Measurements from ENCODE around the gene NOC2L. TPM values are rescaled to one million over a fixed set of nuclear protein-coding genes. Genes with fewer than 3 reads are reported as not detected.

The NOC2L gene
- total and polyA plus RNA-seq, 2 donors (not counting 3 experiments of a cell fraction or from before 2014, with no cell fraction given): 55.3 to 87.9 TPM

GRCh38 chr1:951364-951763, 7.7 kb downstream of the NOC2L start:
- H3K9me1 ChIP-seq (replicated peaks; ENCODE audit: control insufficient read depth, extremely low read depth, insufficient read depth, low read length): no peaks in the 10 kb centered on the region
- no peak overlapping the region for H3K9ac ChIP-seq (replicated peaks; ENCODE audit: extremely low read depth, insufficient read depth, low read length)
- H3K4me3 ChIP-seq (replicated peaks in 1 of 3; ENCODE audit: insufficient read depth in 1 of 3, low read depth in 1 of 3, low read length in 3 of 3): no peak overlapping the region
- BruUV-seq (replicated peaks): no TSS peak
- TF ChIP-seq CTCF (IDR thresholded peaks at IDR 0.05; ENCODE audit: extremely low read depth in 1 of 2, insufficient read depth in 1 of 2, low read depth in 1 of 2, low read length in 2 of 2) (peak; percentile 20 to 52), GATA2 (IDR thresholded peaks at IDR 0.05; ENCODE audit: insufficient read depth, insufficient read length, low read depth, low read length) (no peak), FOS (IDR thresholded peaks at IDR 0.05; ENCODE audit: borderline replicate concordance, insufficient read depth, low read length) (no peak)
- no peak overlapping the region for H2AFZ ChIP-seq (ENCODE audit: low read depth, low read length)
- POLR2A ChIA-PET: no interaction called here
- no peaks in the 10 kb centered on the region for H3K9me3 ChIP-seq (replicated peaks; ENCODE audit: control insufficient read depth, insufficient read depth, low read length)
- dilution Hi-C loops (cut with MboI; ENCODE audit: extremely low pct_ligation_motif_present, low sequenced_read_pairs): no loop called here
- no peaks in the 10 kb centered on the region for H3K27me3 ChIP-seq (ENCODE audit: control insufficient read depth in 2 of 2, insufficient read depth in 2 of 2, low read length in 2 of 2)
- CTCF ChIA-PET: interaction anchor here (0.7 to 1.1 kb wide), 3 partner anchors 8 to 47 kb away, joined by 3 to 6 read pairs (median 4); no protein-coding TSS in a partner anchor
- FAIRE-seq: no peak
- H3K79me2 ChIP-seq (ENCODE audit: control insufficient read depth, insufficient read depth, low read length): no peaks in the 10 kb centered on the region
- intact Hi-C loops (cut with micrococcal nuclease): loop anchor here (1.0 kb wide), 1 partner anchor 47 kb away; no protein-coding TSS in a partner anchor
- H3K36me3 ChIP-seq (ENCODE audit: control insufficient read depth in 2 of 2, extremely low read depth in 1 of 2, insufficient read depth in 2 of 2, low read length in 2 of 2): peaks cover 0 to 72% of the 10 kb centered on the region in 2 experiments
- no peak overlapping the region for H3K27ac ChIP-seq (ENCODE audit: insufficient read depth, low read depth, low read length)
- no peaks in the 10 kb centered on the region for H4K20me1 ChIP-seq (replicated peaks; ENCODE audit: control insufficient read depth, extremely low read depth, insufficient read depth, low read length)
- DNase-seq (ENCODE audit: low read depth, low spot score): no peak
- H3K4me1 ChIP-seq (ENCODE audit: control insufficient read depth, extremely low read depth, insufficient read depth, low read length): no peaks in the 10 kb centered on the region
- no peak overlapping the region for H3K4me2 ChIP-seq (ENCODE audit: insufficient read depth, low read length)

GRCh38 chr1:950881-951280, 8.2 kb downstream of the NOC2L start:
- Histone ChIP-seq H3K4me1 (ENCODE audit: control insufficient read depth, extremely low read depth, insufficient read depth, low read length) (no peaks in the 10 kb centered on the region), H3K27ac (ENCODE audit: insufficient read depth, low read depth, low read length) (no peak overlapping the region), H3K27me3 (ENCODE audit: control insufficient read depth in 2 of 2, insufficient read depth in 2 of 2, low read length in 2 of 2) (no peaks in the 10 kb centered on the region), H4K20me1 (replicated peaks; ENCODE audit: control insufficient read depth, extremely low read depth, insufficient read depth, low read length) (no peaks in the 10 kb centered on the region), H3K36me3 (ENCODE audit: control insufficient read depth in 2 of 2, extremely low read depth in 1 of 2, insufficient read depth in 2 of 2, low read length in 2 of 2) (peaks cover 0 to 67% of the 10 kb centered on the region in 2 experiments), H3K4me3 (replicated peaks in 1 of 3; ENCODE audit: insufficient read depth in 1 of 3, low read depth in 1 of 3, low read length in 3 of 3) (no peak overlapping the region), H3K9me3 (replicated peaks; ENCODE audit: control insufficient read depth, insufficient read depth, low read length) (no peaks in the 10 kb centered on the region), H3K4me2 (ENCODE audit: insufficient read depth, low read length) (no peak overlapping the region), H2AFZ (ENCODE audit: low read depth, low read length) (no peak overlapping the region), H3K9me1 (replicated peaks; ENCODE audit: control insufficient read depth, extremely low read depth, insufficient read depth, low read length) (no peaks in the 10 kb centered on the region), H3K9ac (replicated peaks; ENCODE audit: extremely low read depth, insufficient read depth, low read length) (no peak overlapping the region), H3K79me2 (ENCODE audit: control insufficient read depth, insufficient read depth, low read length) (no peaks in the 10 kb centered on the region)
- ChIA-PET CTCF (no interaction called here), POLR2A (no interaction called here)
- TF ChIP-seq CTCF (IDR thresholded peaks at IDR 0.05; ENCODE audit: extremely low read depth in 1 of 2, insufficient read depth in 1 of 2, low read depth in 1 of 2, low read length in 2 of 2): no peak
- no peak for TF ChIP-seq FOS (IDR thresholded peaks at IDR 0.05; ENCODE audit: borderline replicate concordance, insufficient read depth, low read length)
- no peak for TF ChIP-seq POLR2AphosphoS5 (IDR thresholded peaks at IDR 0.05; ENCODE audit: insufficient read depth, low read depth, low read length)
- TF ChIP-seq POLR2A (IDR thresholded peaks at IDR 0.05; ENCODE audit: low read depth, low read length): no peak
- TF ChIP-seq EZH2 (IDR thresholded peaks at IDR 0.05; ENCODE audit: borderline replicate concordance, low read depth, low read length, severe bottlenecking): no peak
- no peak for TF ChIP-seq JUN (IDR thresholded peaks at IDR 0.05; ENCODE audit: borderline replicate concordance, insufficient read depth, insufficient read length, low read depth)
- TF ChIP-seq MAX (IDR thresholded peaks at IDR 0.05; ENCODE audit: insufficient read depth, insufficient read length): no peak
- no peak for TF ChIP-seq MYC (IDR thresholded peaks at IDR 0.05; ENCODE audit: low read depth, low read length)
- TF ChIP-seq GATA2 (IDR thresholded peaks at IDR 0.05; ENCODE audit: insufficient read depth, insufficient read length, low read depth, low read length): no peak
- FAIRE-seq (no peak), DNase-seq (ENCODE audit: low read depth, low spot score) (no peak)
- BruUV-seq (replicated peaks): no TSS peak
- intact Hi-C loops (cut with micrococcal nuclease) (loop anchor here (1.0 kb wide), 1 partner anchor 47 kb away; no protein-coding TSS in a partner anchor), dilution Hi-C loops (cut with MboI; ENCODE audit: extremely low pct_ligation_motif_present, low sequenced_read_pairs) (no loop called here)

Data from endothelial cell of umbilical vein (primary cell).